Smooth muscle cell (in vitro differentiated cells): ENCODE measurements around the gene SGSM1. TPM values are rescaled to one million over a fixed set of nuclear protein-coding genes. Genes with fewer than 3 reads are reported as not detected.

Experiments used
- DNase-seq: peaks from one replicate; lab custom pipeline; 2025; ENCODE audit not compliant: unreplicated experiment; lab: John Stamatoyannopoulos, UW
- H2AFZ ChIP-seq: fragments of 200-600 bp; sonication (generic); 2 replicates; pipeline ENCODE4 v1.6.0; 2016; ENCODE audit warnings: antibody characterized with exemption, low read depth, mild to moderate bottlenecking
- H3F3A ChIP-seq: fragments of 200-600 bp; sonication (generic); 2 replicates; pipeline ENCODE4 v1.6.0; 2017; ENCODE audit warnings: antibody characterized with exemption, low read depth
- H3K27ac ChIP-seq: fragments of 200-600 bp; sonication (generic); 2 replicates; pipeline ENCODE4 v1.5.1; 2016; ENCODE audit warnings: low read depth, mild to moderate bottlenecking
- H3K27me3 ChIP-seq: fragments of 200-600 bp; sonication (generic); 2 replicates; pipeline ENCODE4 v1.6.1; 2016; ENCODE audit warnings: low read depth, mild to moderate bottlenecking
- H3K36me3 ChIP-seq: fragments of 200-600 bp; sonication (generic); 2 replicates; pipeline ENCODE4 v1.5.1; 2016; ENCODE audit warnings: low read depth
- H3K4me1 ChIP-seq: fragments of 200-600 bp; sonication (generic); 2 replicates; pipeline ENCODE4 v1.5.1; 2016; ENCODE audit warnings: low read depth
- H3K4me2 ChIP-seq: fragments of 200-600 bp; sonication (generic); 2 replicates; pipeline ENCODE4 v1.6.0; 2016; ENCODE audit warnings: mild to moderate bottlenecking
- H3K4me3 ChIP-seq: fragments of 200-600 bp; sonication (generic); 2 replicates; pipeline ENCODE4 v1.5.1; 2016; ENCODE audit warnings: mild to moderate bottlenecking
- H3K79me2 ChIP-seq: fragments of 200-600 bp; sonication (generic); 2 replicates; pipeline ENCODE4 v1.6.0; 2016; ENCODE audit warnings: low read depth, mild to moderate bottlenecking
- H3K9ac ChIP-seq: fragments of 200-600 bp; sonication (generic); 2 replicates; pipeline ENCODE4 v1.6.0; 2016; ENCODE audit warnings: low read depth
- H3K9me3 ChIP-seq: fragments of 200-600 bp; sonication (generic); replicated peaks from 2 replicates; pipeline ENCODE4 v1.5.1; 2016; ENCODE audit warnings: low read depth
- H4K20me1 ChIP-seq: fragments of 200-600 bp; sonication (generic); 2 replicates; pipeline ENCODE4 v1.6.0; 2016; ENCODE audit warnings: low read depth
- WGBS: methylation state at CpG from one replicate; pipeline ENCODE4 v1.1.7; 2016; ENCODE audit warnings: low lambda C conversion rate; 5-methylcytosine and 5-hydroxymethylcytosine counted together
- polyA plus RNA-seq: library from polyadenylated mRNA; unstranded; fragments of >200 nt; fragmentation: Nextera tagmentation; extraction: Ambion mirVana; gene quantifications from 2 replicates; pipeline ENCODE4 v1.2.1, GENCODE V29; 2016
- total RNA-seq: library from RNA; depleted of rRNA; stranded (reverse); fragments of >200 nt; gene quantifications from 2 replicates; pipeline ENCODE4 v1.2.3, GENCODE V29; 2014
- TF ChIP-seq, protein P1 (sequence below): fragments of 200-600 bp; sonication (generic); IDR thresholded peaks from 2 replicates; pipeline ENCODE4 v1.5.1; 2017; ENCODE audit warnings: borderline replicate concordance, mild to moderate bottlenecking, antibody characterized with exemption; ENCODE audit not compliant: insufficient read depth, poor library complexity, severe bottlenecking

SGSM1 gene
- total and polyA plus RNA-seq, 2 experiments from 2014 or later = 0.18 TPM; not detected in 1

DNA sequence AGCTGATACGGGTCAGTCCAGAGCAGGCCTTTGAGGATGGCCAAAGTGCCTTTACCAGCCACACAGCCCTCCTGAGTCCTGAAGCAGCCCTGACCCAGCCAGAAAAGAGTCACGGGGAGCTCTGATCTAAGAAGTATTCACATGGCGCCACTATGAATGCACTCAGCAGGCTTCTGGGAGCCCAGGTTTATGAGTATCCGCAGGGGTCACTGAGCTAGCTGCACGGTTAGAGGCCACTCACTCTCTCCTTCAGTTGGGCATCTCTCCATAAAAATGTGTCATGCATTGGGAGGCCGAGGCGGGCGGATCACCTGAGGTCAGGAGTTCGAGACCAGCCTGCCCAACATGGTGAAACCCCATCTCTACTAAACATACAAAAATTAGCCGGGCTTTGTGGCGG lies 156.8 kb downstream of the SGSM1 start:
- TF ChIP-seq, protein P1, sequence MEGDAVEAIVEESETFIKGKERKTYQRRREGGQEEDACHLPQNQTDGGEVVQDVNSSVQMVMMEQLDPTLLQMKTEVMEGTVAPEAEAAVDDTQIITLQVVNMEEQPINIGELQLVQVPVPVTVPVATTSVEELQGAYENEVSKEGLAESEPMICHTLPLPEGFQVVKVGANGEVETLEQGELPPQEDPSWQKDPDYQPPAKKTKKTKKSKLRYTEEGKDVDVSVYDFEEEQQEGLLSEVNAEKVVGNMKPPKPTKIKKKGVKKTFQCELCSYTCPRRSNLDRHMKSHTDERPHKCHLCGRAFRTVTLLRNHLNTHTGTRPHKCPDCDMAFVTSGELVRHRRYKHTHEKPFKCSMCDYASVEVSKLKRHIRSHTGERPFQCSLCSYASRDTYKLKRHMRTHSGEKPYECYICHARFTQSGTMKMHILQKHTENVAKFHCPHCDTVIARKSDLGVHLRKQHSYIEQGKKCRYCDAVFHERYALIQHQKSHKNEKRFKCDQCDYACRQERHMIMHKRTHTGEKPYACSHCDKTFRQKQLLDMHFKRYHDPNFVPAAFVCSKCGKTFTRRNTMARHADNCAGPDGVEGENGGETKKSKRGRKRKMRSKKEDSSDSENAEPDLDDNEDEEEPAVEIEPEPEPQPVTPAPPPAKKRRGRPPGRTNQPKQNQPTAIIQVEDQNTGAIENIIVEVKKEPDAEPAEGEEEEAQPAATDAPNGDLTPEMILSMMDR = no peak
- peaks cover 35% of the 10 kb centered on the region for H3K79me2 ChIP-seq
- DNase-seq = no peak

GRCh38 chr22:24964441-24964840 lies 158.4 kb downstream of the SGSM1 start:
- Histone ChIP-seq H2AFZ (no peak overlapping the region), H4K20me1 (no peaks in the 10 kb centered on the region), H3F3A (no peaks in the 10 kb centered on the region), H3K36me3 (no peaks in the 10 kb centered on the region), H3K4me2 (no peak overlapping the region), H3K4me1 (peaks cover 4% of the 10 kb centered on the region), H3K4me3 (no peak overlapping the region), H3K9ac (no peak overlapping the region), H3K9me3 (no peaks in the 10 kb centered on the region), H3K27ac (no peak overlapping the region), H3K27me3 (no peaks in the 10 kb centered on the region), H3K79me2 (peaks cover 32% of the 10 kb centered on the region)
- TF ChIP-seq, protein P1 = no peak
- 98% methylated on average over 3 of the region's 3 CpGs for WGBS
- no peak for DNase-seq

More for the DNA sequence above, 156.8 kb downstream of the SGSM1 start:
- H2AFZ ChIP-seq = no peak overlapping the region
- no peaks in the 10 kb centered on the region for H4K20me1 ChIP-seq
- no peak overlapping the region for H3K4me3 ChIP-seq
- H3K9me3 ChIP-seq = no peaks in the 10 kb centered on the region
- H3K27ac ChIP-seq = no peak overlapping the region
- H3K4me1 ChIP-seq = no peaks in the 10 kb centered on the region
- 97% methylated on average over 11 of the region's 11 CpGs for WGBS
- no peaks in the 10 kb centered on the region for H3K36me3 ChIP-seq
- H3F3A ChIP-seq = no peaks in the 10 kb centered on the region
- H3K27me3 ChIP-seq = no peaks in the 10 kb centered on the region
- no peak overlapping the region for H3K4me2 ChIP-seq
- no peak overlapping the region for H3K9ac ChIP-seq

DNA sequence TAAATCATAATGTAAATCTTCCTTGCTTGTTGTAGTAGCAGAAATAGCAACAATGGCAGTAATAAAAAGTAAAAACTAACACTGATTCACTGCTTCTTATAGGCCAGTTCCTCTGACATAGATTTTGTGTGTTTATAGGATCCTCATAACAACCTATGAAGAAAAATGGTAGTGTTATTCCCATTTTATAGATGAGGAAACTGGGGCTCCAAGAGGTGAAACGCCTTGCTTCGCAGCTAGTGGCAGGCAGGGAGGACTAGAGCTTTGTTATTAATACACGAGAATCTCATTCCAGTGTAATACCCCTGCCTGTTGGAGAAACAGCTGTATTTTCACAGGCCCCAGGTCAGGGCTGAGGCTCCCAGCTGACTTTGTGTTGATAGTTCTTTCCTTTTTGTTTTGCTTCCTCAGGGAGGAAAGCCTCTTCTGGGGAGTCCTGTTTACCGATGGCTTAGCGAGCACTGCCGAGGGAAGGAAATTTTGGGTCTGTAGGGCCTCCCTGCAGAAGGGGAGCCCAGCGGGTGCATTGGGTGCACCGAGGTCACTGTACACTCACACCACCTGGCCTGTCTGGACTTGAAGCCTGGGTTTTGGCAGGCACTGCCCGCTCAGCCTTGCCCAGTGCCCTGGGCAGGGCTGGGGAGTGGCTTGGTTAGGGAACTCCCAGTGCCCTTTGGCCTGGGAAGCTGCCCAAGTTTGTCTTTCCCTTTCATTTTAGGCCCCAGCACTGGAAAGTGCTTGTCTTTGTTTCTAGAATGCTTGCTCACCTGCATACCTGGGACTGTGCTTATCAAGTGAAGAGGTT lies 160.0 kb downstream of the SGSM1 start:
- H3K27me3 ChIP-seq = no peaks in the 10 kb centered on the region
- H3K9ac ChIP-seq = no peak overlapping the region
- peaks cover 24% of the 10 kb centered on the region for H3K79me2 ChIP-seq
- H3K9me3 ChIP-seq = no peaks in the 10 kb centered on the region
- peaks cover 13% of the 10 kb centered on the region for H3K4me1 ChIP-seq
- TF ChIP-seq, protein P1 = no peak
- H3K27ac ChIP-seq = no peak overlapping the region
- H3K36me3 ChIP-seq = no peaks in the 10 kb centered on the region
- no peaks in the 10 kb centered on the region for H3F3A ChIP-seq
- WGBS = 82% methylated on average over 9 of the region's 9 CpGs
- no peak overlapping the region for H2AFZ ChIP-seq
- H3K4me3 ChIP-seq = no peak overlapping the region
- no peaks in the 10 kb centered on the region for H4K20me1 ChIP-seq
- no peak overlapping the region for H3K4me2 ChIP-seq
- no peak for DNase-seq

DNA sequence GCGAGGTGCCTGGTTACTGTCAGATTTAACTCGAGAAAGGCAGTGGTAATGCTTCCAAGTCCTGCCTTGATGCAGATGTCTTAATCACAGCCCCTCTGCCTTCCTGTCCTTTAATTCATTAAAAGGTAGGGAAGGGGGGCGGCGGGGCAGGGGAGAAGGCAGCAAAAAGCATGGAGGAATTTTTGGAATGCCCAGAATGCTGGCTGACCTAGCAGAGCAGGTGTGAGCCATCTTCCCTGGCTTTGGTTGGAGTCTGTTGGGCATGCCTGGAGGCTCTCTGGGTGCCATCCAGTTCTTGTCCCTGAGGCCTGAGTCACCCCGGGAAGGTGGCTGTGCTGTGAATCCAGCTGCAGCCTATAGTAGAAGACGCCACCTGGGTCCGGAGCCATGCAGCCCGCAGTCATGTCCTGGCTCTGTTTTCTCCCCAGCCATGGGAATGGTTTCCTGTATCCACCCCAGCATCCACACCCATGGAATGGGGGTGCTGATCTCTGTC lies 162.1 kb downstream of the SGSM1 start:
- H3K79me2 ChIP-seq = peaks cover 6% of the 10 kb centered on the region
- no peak overlapping the region for H3K4me3 ChIP-seq
- DNase-seq = no peak
- WGBS = 71% methylated on average over 8 of the region's 8 CpGs
- H3F3A ChIP-seq = no peaks in the 10 kb centered on the region
- H4K20me1 ChIP-seq = no peaks in the 10 kb centered on the region
- no peaks in the 10 kb centered on the region for H3K9me3 ChIP-seq
- H3K27ac ChIP-seq = no peak overlapping the region
- no peaks in the 10 kb centered on the region for H3K36me3 ChIP-seq
- peaks cover 13% of the 10 kb centered on the region for H3K4me1 ChIP-seq
- TF ChIP-seq, protein P1 = no peak
- H3K4me2 ChIP-seq = no peak overlapping the region
- H3K9ac ChIP-seq = no peak overlapping the region
- no peak overlapping the region for H2AFZ ChIP-seq
- H3K27me3 ChIP-seq = no peaks in the 10 kb centered on the region
